ENCODE results near the gene NPS. TPM values are rescaled to one million over a fixed set of nuclear protein-coding genes. Genes with fewer than 3 reads are reported as not detected.

The NPS gene
- polyA plus RNA-seq (2014; cell fraction: cytosol; rRNA removed), result not detected in 2 replicates
- not detected in 2 replicates for polyA plus RNA-seq (2014; cell fraction: nucleus; rRNA removed)

- no peak for DNase-seq (ENCODE audit: low spot score)
These were observed at the start of gene NPS for GRCh38 chr10:127549009-127549408. Gene NPS (plus strand): TSS chr10:127549309. CDS start chr10:127549369, 60 bp downstream.

- no peak for DNase-seq (ENCODE audit: low spot score)
These were observed 49.0 kb upstream of the NPS start for GRCh38 chr10:127500127-127500526.

GRCh38 chr10:127506094-127506493 is 43.0 kb upstream of the NPS start:
- DNase-seq (ENCODE audit: low spot score), result no peak

GRCh38 chr10:127522298-127522697 is 26.8 kb upstream of the NPS start:
- DNase-seq (ENCODE audit: low spot score), result no peak

DNA sequence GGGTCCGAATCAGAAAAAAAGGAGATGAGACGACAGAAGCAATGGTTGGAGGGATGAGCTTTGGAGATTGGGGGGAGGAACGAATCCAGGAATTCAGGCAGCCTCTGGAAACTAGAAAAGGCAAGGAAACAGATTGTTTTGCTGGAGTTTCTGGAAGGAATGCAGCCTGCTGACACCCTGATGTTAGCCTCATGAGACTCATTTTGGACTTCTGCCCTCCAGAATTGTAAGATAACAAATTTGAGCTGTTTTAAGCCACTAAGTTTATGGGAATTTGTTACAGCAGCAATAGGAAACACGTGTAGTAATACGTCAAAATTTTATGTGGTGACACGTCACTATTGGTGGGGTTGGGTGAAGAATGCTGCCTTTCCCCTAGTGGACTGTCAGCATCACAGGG is 25.6 kb upstream of the NPS start:
- no peak for DNase-seq (ENCODE audit: low spot score)

DNA sequence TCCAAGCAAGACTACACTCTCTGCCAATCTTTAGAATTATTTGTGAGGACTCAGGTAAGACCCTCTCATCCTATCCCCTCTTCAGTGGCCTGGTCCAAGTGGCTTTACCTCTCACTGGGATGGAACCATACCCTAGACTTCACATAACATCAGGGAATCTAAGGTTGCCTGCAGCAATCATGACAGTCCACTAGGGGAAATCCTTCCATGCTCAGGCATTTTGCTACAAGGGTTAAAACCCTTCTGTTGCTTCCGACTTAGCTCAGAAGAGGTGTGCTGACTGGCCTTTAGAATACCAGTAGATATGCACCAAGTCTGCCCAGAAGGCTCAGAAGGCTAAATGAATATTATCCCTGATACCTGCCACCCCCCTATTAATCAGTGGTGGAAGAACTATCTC is 24.9 kb upstream of the NPS start:
- DNase-seq (ENCODE audit: low spot score), result no peak

DNA sequence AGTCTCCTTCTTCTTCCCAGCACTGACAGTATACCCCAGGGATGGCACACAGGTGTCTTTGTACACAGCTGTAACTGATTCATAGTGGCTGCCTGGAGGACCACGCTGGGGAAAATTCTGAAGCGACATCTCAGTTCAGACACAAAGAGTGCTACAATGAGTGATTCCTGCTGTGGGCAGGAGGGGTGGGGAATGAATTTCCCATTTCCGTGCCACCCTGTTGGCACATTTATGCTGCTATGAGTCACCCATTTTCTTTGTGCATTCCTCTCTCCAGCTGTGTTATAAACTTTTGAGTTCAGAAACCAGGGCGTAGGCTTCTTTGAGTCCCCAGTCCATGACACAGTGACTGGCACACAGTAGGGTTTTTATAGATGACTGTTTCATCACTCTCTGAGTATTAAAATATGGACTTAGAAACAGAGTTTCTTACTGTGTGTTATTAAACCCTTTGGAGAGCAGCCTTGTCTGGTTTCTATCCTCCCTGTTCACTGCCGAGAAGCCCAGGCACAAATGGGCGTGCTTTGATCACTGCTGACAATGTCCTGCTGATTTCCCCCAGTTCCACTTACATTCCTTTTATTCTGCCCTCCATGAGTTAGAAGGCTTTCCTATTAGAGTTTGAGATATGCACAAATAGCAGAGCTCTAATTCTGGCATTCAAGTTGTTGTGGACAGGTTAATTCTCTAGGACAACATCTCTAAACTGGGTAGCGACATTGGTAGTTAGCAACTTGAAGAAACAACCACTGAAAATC is 24.0 kb upstream of the NPS start:
- no peak for DNase-seq (ENCODE audit: low spot score)

GRCh38 chr10:127525686-127526085 is 23.4 kb upstream of the NPS start:
- DNase-seq (ENCODE audit: low spot score), result no peak

GRCh38 chr10:127526161-127526560 is 22.9 kb upstream of the NPS start:
- no peak for DNase-seq (ENCODE audit: low spot score)

DNA sequence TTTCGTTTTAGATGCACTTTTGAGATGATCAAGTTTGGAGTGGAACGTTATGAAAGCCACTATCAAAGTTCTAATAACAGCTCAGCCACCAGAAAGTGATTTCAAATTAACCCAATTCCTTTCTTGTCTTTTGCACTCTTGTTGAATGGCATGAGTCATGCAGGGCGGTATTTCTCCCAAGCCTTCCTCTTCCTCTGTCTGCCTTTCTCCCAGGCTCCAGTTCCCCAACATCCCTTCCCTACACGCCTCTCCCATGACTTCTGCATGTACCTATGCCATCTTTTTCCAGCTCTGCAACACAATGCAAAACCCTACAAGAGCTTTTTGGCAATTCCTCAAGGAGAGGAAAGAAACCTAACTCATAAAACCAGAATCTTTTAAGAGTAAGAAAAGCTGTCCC is 21.8 kb upstream of the NPS start:
- no peak for DNase-seq (ENCODE audit: low spot score)

DNA sequence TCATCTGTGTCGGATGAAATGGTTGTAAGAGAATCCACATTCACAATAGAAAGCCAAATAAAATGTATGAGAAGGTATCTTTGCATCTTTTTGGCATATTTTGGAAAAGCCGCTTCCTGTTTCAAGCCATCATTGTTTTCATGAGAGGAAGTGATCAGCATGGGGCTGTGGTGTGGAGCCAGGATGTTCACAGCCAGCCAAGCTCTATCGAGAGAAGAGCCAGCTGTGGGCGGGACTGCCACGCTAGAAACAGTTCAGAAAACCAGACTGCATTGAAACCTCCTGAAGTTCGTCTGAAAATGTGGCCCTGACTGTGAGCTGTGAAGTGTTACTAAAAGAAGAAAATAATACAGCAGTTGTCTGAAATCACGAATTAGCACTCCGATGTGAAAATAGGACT is 21.2 kb upstream of the NPS start:
- DNase-seq (ENCODE audit: low spot score), result no peak

DNA sequence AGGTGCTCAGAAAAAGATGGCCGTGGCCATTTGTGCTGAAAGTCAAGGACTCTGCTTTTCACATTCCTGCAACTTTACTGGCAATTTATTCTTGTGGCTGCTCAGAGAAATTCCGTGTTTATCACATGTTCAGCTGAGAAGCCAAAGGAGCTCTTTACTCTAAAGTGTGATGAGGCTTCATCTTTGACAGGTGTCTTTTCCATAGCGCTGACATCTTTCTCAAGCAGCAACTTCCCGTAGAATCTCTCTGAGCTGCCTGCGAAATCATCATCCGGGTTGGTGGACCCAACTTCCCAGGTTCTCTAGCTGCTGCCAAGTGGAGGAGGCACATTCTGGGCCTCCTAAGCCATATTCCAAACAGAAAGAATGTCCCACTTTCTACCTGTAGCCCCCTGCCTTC is 16.9 kb upstream of the NPS start:
- DNase-seq (ENCODE audit: low spot score), result no peak

- DNase-seq (ENCODE audit: low spot score), result no peak
These were observed 16.4 kb upstream of the NPS start for GRCh38 chr10:127532659-127533058.

DNA sequence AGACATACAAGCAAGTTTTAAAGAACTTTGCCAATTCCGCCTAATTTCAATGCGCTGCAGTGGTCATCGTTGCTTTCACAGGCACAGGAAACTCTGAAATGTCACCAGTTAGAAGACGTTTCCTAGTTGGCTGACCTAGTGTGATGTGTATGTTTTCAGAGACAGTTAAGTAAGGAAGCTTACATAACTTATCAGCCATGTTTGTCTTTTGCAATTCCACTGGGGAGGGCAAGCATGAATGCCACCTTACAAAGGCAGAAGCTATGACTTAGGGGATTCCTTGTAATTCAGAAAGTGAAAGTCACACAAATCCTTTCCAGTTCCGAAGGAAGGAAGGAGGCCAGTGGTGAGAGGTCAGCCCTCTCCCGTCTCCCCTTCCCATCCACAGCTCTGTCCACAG is 15.0 kb upstream of the NPS start:
- DNase-seq (ENCODE audit: low spot score), result no peak

- no peak for DNase-seq (ENCODE audit: low spot score)
These were observed 14.6 kb upstream of the NPS start for GRCh38 chr10:127534496-127534895.

DNA sequence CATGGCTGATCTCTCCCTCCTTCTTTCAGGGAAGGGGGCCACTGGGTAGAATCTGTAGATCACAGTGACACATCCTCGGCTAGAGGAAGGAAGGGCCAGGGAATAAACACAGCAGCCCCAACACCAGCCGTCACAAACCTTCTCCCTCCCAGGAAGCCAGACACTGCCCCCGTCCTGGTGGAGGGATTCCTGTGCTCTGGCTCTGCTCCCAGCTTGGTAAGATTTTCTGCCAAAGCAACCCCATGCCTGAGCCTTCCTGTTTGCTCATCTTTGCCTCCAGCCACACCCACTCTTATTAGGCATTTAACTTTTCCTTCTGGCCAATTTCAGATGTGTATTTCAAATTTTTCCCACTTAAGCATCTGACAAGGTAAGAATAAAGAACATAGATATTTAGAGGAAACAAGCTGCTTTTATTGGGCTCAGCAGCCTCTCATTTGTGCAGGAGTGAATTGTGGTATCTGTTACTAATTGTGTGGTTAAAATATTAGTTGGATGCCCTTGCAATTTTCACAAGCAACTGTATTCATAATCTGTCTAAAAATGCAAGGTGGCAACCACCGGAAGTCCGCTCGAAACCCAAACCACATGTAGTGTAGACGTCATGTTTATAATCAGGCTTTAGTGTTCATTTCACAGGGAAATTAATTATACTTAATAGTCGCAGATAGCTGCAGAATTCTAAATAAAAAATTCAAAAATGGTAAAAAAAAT is 13.2 kb upstream of the NPS start:
- no peak for DNase-seq (ENCODE audit: low spot score)

DNA sequence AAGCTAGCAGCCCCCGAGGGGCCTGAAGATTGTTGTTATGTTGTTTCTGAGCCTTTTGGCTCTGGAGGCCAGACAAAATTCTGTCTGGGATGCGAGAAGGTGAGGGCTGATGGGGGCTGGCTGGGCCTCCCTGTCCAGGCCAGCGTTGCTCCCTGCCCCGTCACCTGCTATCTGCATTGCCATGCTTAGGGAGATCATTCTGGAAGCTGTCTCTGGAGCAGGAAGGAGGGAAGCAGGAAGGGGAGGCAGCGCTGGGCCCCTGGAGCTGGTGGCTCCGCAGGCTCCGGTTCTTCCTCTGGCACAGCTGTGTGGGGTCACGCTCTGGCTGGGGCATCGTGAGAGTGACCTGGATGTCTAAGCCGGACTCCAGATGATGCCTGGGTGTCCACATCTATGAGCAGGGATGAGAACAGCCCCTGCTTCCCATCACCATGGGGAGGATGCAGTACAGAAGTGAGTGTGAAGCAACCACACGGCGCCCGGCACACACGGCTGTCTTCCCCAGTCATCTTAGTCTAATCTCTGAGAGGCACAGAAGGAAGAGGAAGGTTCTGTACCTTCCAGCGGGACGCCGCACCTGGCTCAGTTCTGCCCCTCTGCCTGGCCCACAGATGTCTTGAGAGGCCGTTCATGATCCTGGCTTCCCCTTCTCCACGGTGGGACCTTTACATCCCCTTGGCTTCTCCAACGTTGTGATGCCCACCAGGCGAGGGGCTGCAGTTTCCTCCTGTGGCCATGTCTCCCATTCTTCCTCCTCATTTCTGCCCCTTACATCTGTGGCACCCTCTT is 11.9 kb upstream of the NPS start:
- no peak for DNase-seq (ENCODE audit: low spot score)

GRCh38 chr10:127537924-127538323 is 11.2 kb upstream of the NPS start:
- DNase-seq (ENCODE audit: low spot score), result no peak

GRCh38 chr10:127548022-127548421 is 1.1 kb upstream of the NPS start:
- DNase-seq (ENCODE audit: low spot score), result no peak

DNA sequence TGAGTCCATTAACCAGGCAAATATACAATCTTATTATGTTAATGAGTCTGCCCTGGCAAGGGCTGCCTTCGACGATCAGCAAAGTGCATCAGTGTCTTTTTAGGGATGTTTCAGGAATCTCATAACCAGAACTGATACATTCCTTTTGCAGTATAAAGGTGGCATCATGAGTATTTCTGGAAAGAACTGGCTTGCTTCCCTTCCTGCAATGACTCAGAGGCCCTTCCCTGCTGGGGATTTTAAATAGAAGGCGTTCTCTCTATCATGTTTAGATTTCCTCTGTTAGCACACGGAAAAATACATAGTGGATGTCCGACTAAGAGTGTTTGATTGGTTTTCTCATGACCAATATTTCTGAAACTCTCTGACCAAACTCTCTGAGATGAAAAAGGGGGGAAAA is 1.8 kb downstream of the NPS start:
- DNase-seq (ENCODE audit: low spot score), result no peak

DNA sequence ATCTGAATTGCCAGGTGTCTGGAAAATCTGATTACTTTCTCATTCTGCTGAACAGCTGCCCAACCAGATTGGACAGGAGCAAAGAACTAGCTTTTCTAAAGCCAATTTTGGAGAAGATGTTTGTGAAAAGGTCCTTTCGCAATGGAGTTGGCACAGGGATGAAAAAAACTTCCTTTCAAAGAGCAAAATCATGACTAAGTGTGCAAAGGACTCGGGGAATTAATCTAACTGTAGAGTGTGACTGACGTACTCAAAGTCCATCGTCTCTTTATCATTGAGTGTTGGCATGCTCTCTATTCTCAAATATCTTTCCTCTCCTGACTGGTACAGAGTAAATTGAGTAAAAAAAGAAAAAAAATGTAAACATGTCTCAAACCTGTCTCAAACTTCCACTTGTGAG is 3.3 kb downstream of the NPS start:
- no peak for DNase-seq (ENCODE audit: low spot score)

DNA sequence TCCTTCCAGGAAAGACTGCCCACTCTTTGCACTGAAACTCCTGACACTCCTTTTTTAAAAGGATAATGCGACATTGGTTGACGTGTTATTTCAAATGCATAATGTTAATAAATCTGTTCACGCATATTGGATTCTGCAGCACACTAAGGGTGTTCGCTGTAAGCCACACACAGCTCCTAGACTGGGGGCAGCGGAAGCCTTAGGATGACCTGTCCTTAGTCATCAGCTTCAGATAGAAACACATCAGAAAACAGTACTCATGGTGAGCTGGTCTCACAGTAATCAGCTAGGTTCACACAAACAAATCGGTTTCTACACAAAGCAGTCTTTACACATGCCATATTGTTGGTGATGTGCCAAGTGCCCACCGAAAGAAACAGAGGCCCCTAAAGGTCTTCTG is 4.3 kb downstream of the NPS start:
- no peak for DNase-seq (ENCODE audit: low spot score)
